GM23338 (cell line): ENCODE measurements around the gene PDCD2L. TPM values are rescaled to one million over a fixed set of nuclear protein-coding genes. Genes with fewer than 3 reads are reported as not detected.

Source experiments
- ATAC-seq: fragments of 200-7000 bp; cut with Tn5 transposase; 3 replicates; pipeline ENCODE4 v1.9.1; 2020
- DNase-seq: peaks from one replicate; pipeline ENCODE4 v3.0.0-alpha.2; 2015; ENCODE audit warnings: low spot score
- H2AFZ ChIP-seq: fragments of 200-600 bp; sonication (generic); 2 replicates; pipeline ENCODE4 v1.8.0; 2016; ENCODE audit warnings: antibody characterized with exemption, mild to moderate bottlenecking, moderate library complexity
- H3F3A ChIP-seq: fragments of 200-600 bp; sonication (generic); replicated peaks from 2 replicates; pipeline ENCODE4 v1.8.0; 2017; ENCODE audit warnings: antibody characterized with exemption, mixed run types, low read depth
- H3K27ac ChIP-seq: fragments of 200-600 bp; sonication (generic); 2 replicates; pipeline ENCODE4 v1.6.1; 2016; ENCODE audit warnings: low read depth
- H3K27me3 ChIP-seq: fragments of 200-600 bp; sonication (generic); 2 replicates; pipeline ENCODE4 v1.8.0; 2016; ENCODE audit warnings: mild to moderate bottlenecking, mixed run types, moderate library complexity; ENCODE audit not compliant: insufficient read depth
- H3K36me3 ChIP-seq: fragments of 200-600 bp; sonication (generic); 2 replicates; pipeline ENCODE4 v1.8.0; 2016; ENCODE audit warnings: mild to moderate bottlenecking; ENCODE audit not compliant: insufficient read depth
- H3K4me1 ChIP-seq: fragments of 200-600 bp; sonication (generic); 2 replicates; pipeline ENCODE4 v1.8.0; 2016; ENCODE audit warnings: mild to moderate bottlenecking, moderate library complexity; ENCODE audit not compliant: insufficient read depth
- H3K4me2 ChIP-seq: fragments of 200-600 bp; sonication (generic); 2 replicates; pipeline ENCODE4 v1.7.1; 2017; ENCODE audit warnings: mixed run types
- H3K4me3 ChIP-seq: fragments of 200-600 bp; sonication (generic); 2 replicates; pipeline ENCODE4 v1.6.1; 2016; ENCODE audit warnings: mixed run types
- H3K79me2 ChIP-seq: fragments of 200-600 bp; sonication (generic); replicated peaks from 2 replicates; pipeline ENCODE4 v1.8.0; 2017; ENCODE audit warnings: mild to moderate bottlenecking; ENCODE audit not compliant: insufficient read depth
- H3K9me2 ChIP-seq: fragments of 200-600 bp; sonication (generic); 2 replicates; pipeline ENCODE4 v1.8.0; 2017; ENCODE audit not compliant: insufficient read depth
- H4K20me1 ChIP-seq: fragments of 200-600 bp; sonication (generic); replicated peaks from 2 replicates; pipeline ENCODE4 v1.8.0; 2017; ENCODE audit warnings: mild to moderate bottlenecking; ENCODE audit not compliant: insufficient read depth
- H3K27ac Mint-ChIP-seq: 2 replicates; pipeline ENCODE4 v1.8.0; 2020; ENCODE audit warnings: inconsistent platforms, mild to moderate bottlenecking, moderate library complexity, mixed read lengths
- H3K27me3 Mint-ChIP-seq: 3 replicates; pipeline ENCODE4 v1.8.0; 2022; ENCODE audit warnings: low read depth, mild to moderate bottlenecking, moderate library complexity, mixed read lengths, inconsistent platforms; ENCODE audit not compliant: insufficient read depth, poor library complexity
- H3K36me3 Mint-ChIP-seq: 3 replicates; pipeline ENCODE4 v1.8.0; 2021; ENCODE audit warnings: low read depth, mild to moderate bottlenecking, inconsistent platforms, moderate library complexity, mixed read lengths
- H3K4me1 Mint-ChIP-seq: 3 replicates; pipeline ENCODE4 v1.8.0; 2020; ENCODE audit warnings: mild to moderate bottlenecking, inconsistent platforms, mixed read lengths
- H3K4me3 Mint-ChIP-seq: 3 replicates; pipeline ENCODE4 v1.8.0; 2021; ENCODE audit warnings: moderate library complexity, mild to moderate bottlenecking, inconsistent platforms, mixed read lengths
- H3K9me3 Mint-ChIP-seq: 3 replicates; pipeline ENCODE4 v1.8.0; 2020; ENCODE audit warnings: moderate library complexity, mild to moderate bottlenecking, inconsistent platforms, mixed read lengths
- CREB1 ChIP-seq: fragments of 250-450 bp; sonication (Bioruptor Pico); IDR thresholded peaks from 2 replicates; pipeline ENCODE4 v1.5.0; 2020; ENCODE audit warnings: low read depth, mild to moderate bottlenecking, moderate library complexity
- ETS1 ChIP-seq: IDR thresholded peaks from 2 replicates; pipeline ENCODE4 v1.6.1; 2016; ENCODE audit warnings: antibody characterized with exemption
- EZH2 ChIP-seq: fragments of 200-600 bp; sonication (generic); IDR thresholded peaks from one replicate; pipeline ENCODE4 v1.8.0; 2017; ENCODE audit warnings: antibody characterized with exemption, mild to moderate bottlenecking, low read depth; ENCODE audit not compliant: unreplicated experiment
- EZH2phosphoT487 ChIP-seq: fragments of 200-600 bp; sonication (generic); IDR thresholded peaks from one replicate; pipeline ENCODE4 v1.8.1; 2018; ENCODE audit warnings: antibody characterized with exemption; ENCODE audit not compliant: unreplicated experiment
- JUNB ChIP-seq: IDR thresholded peaks from one replicate; pipeline ENCODE4 v1.6.1; 2016; ENCODE audit warnings: antibody characterized with exemption; ENCODE audit not compliant: unreplicated experiment
- NANOG ChIP-seq: IDR thresholded peaks from 2 replicates; pipeline ENCODE4 v1.6.1; 2016; ENCODE audit warnings: antibody characterized with exemption, borderline replicate concordance
- POLR2AphosphoS5 ChIP-seq: IDR thresholded peaks from 2 replicates; pipeline ENCODE4 v1.6.1; 2016; ENCODE audit warnings: antibody characterized with exemption, low read depth
- STAT1 ChIP-seq: IDR thresholded peaks from one replicate; pipeline ENCODE4 v1.6.1; 2016; ENCODE audit warnings: antibody characterized with exemption; ENCODE audit not compliant: unreplicated experiment
- ZNF114 ChIP-seq: fragments of 250-450 bp; sonication (Bioruptor Pico); IDR thresholded peaks from 2 replicates; pipeline ENCODE4 v1.5.0; 2020; ENCODE audit warnings: mild to moderate bottlenecking, moderate library complexity
- ZNF331 ChIP-seq: fragments of 250-450 bp; sonication (Bioruptor Pico); IDR thresholded peaks from 2 replicates; pipeline ENCODE4 v1.5.0; 2020; ENCODE audit warnings: low read depth, mild to moderate bottlenecking, moderate library complexity
- ZNF462 ChIP-seq: fragments of 250-450 bp; sonication (Bioruptor Pico); IDR thresholded peaks from 2 replicates; pipeline ENCODE4 v1.5.0; 2020; ENCODE audit warnings: mild to moderate bottlenecking, moderate library complexity
- polyA plus RNA-seq: library from polyadenylated mRNA; unstranded; fragments of >200 nt; fragmentation: Nextera tagmentation; extraction: Ambion mirVana; gene quantifications from 2 replicates; pipeline ENCODE4 v1.2.1, GENCODE V29; 2016
- total RNA-seq: library from RNA; depleted of rRNA; stranded (reverse); fragments of >200 nt; shearing (Covaris generic); gene quantifications from 2 replicates; pipeline ENCODE4 v1.2.3, GENCODE V29; 2014
- TF ChIP-seq, protein P1 (sequence below): IDR thresholded peaks from one replicate; pipeline ENCODE4 v1.6.1; 2018; ENCODE audit warnings: antibody characterized with exemption; ENCODE audit not compliant: unreplicated experiment
- TF ChIP-seq, protein P2 (sequence below), 2 experiments: fragments of 200-600 bp in 1 of 2; sonication (generic) in 1 of 2; conservative IDR thresholded peaks; 2 replicates each; pipeline versions ENCODE4 v1.5.1 to v1.6.1; 2016 to 2017; ENCODE audit warnings: antibody characterized with exemption in 2 of 2, low read depth in 2 of 2, mild to moderate bottlenecking in 2 of 2, moderate library complexity in 1 of 2

PDCD2L gene
- total and polyA plus RNA-seq, 2 experiments from 2014 or later = 61.3 to 67.2 TPM

- peaks cover 13% of the 10 kb centered on the region for H3K4me1 ChIP-seq
- no peak overlapping the region; the same call in 1 of the 2 replicates for H2AFZ ChIP-seq
- H3F3A ChIP-seq = peaks cover 20% of the 10 kb centered on the region
- no peak for TF ChIP-seq CREB1 (CRISPR knock-in tag)
- no peak for TF ChIP-seq ETS1
- TF ChIP-seq, protein P1, sequence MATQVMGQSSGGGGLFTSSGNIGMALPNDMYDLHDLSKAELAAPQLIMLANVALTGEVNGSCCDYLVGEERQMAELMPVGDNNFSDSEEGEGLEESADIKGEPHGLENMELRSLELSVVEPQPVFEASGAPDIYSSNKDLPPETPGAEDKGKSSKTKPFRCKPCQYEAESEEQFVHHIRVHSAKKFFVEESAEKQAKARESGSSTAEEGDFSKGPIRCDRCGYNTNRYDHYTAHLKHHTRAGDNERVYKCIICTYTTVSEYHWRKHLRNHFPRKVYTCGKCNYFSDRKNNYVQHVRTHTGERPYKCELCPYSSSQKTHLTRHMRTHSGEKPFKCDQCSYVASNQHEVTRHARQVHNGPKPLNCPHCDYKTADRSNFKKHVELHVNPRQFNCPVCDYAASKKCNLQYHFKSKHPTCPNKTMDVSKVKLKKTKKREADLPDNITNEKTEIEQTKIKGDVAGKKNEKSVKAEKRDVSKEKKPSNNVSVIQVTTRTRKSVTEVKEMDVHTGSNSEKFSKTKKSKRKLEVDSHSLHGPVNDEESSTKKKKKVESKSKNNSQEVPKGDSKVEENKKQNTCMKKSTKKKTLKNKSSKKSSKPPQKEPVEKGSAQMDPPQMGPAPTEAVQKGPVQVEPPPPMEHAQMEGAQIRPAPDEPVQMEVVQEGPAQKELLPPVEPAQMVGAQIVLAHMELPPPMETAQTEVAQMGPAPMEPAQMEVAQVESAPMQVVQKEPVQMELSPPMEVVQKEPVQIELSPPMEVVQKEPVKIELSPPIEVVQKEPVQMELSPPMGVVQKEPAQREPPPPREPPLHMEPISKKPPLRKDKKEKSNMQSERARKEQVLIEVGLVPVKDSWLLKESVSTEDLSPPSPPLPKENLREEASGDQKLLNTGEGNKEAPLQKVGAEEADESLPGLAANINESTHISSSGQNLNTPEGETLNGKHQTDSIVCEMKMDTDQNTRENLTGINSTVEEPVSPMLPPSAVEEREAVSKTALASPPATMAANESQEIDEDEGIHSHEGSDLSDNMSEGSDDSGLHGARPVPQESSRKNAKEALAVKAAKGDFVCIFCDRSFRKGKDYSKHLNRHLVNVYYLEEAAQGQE = no peak
- no peak for TF ChIP-seq ZNF462
- TF ChIP-seq, protein P2, sequence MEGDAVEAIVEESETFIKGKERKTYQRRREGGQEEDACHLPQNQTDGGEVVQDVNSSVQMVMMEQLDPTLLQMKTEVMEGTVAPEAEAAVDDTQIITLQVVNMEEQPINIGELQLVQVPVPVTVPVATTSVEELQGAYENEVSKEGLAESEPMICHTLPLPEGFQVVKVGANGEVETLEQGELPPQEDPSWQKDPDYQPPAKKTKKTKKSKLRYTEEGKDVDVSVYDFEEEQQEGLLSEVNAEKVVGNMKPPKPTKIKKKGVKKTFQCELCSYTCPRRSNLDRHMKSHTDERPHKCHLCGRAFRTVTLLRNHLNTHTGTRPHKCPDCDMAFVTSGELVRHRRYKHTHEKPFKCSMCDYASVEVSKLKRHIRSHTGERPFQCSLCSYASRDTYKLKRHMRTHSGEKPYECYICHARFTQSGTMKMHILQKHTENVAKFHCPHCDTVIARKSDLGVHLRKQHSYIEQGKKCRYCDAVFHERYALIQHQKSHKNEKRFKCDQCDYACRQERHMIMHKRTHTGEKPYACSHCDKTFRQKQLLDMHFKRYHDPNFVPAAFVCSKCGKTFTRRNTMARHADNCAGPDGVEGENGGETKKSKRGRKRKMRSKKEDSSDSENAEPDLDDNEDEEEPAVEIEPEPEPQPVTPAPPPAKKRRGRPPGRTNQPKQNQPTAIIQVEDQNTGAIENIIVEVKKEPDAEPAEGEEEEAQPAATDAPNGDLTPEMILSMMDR (conservative IDR thresholded peaks at IDR 0.05; ENCODE audit: low read depth in 2 of 2) = no peak
- no peak for TF ChIP-seq POLR2AphosphoS5
- no peak for TF ChIP-seq EZH2
- no peak for TF ChIP-seq STAT1
- no peak for TF ChIP-seq ZNF114 (CRISPR knock-in tag)
- no peak for TF ChIP-seq EZH2phosphoT487
- no peak for TF ChIP-seq JUNB
- no peak for TF ChIP-seq ZNF331 (CRISPR knock-in tag)
- TF ChIP-seq NANOG = no peak
- no peak overlapping the region for H3K4me3 ChIP-seq
- no peaks in the 10 kb centered on the region for H3K9me2 ChIP-seq
- peaks cover 24% of the 10 kb centered on the region for H3K79me2 ChIP-seq
- no peak overlapping the region; the same call in 1 of the 2 replicates for H3K4me2 ChIP-seq
- H3K36me3 ChIP-seq = peaks cover 22% of the 10 kb centered on the region
- H4K20me1 ChIP-seq = peaks cover 22% of the 10 kb centered on the region
- DNase-seq (no peak), ATAC-seq (no peak)
- no peaks in the 10 kb centered on the region; the same call in 2 of the 3 replicates for H3K9me3 Mint-ChIP-seq
- H3K36me3 Mint-ChIP-seq = peaks cover 37% of the 10 kb centered on the region
- H3K27me3 Mint-ChIP-seq = peaks cover 36% of the 10 kb centered on the region
- peaks cover 29% of the 10 kb centered on the region for H3K4me1 Mint-ChIP-seq
- no peak overlapping the region for H3K27ac Mint-ChIP-seq
- no peaks in the 10 kb centered on the region for H3K27me3 ChIP-seq
- H3K4me3 Mint-ChIP-seq = no peak overlapping the region; the same call in 1 of the 3 replicates
- no peak overlapping the region for H3K27ac ChIP-seq
Observed at GRCh38 chr19:34363930-34364329, 40.3 kb upstream of the PDCD2L start.
